HEK293T (cell line): ENCODE measurements around the gene CDC42BPG.
"Not testable (repeated sequence)": the region's sequence is repeated elsewhere in the genome, so short reads cannot be mapped to it uniquely, and the experiment has no call there.

Experiments
- CTCF ChIA-PET: fragments of 350-600 bp; formaldehyde crosslinking; extraction: SDS; loops from one replicate; lab custom pipeline; 2021; ENCODE audit warnings: antibody characterized with exemption, inconsistent platforms; lab: Yijun Ruan, JAX
- POLR2A ChIA-PET: fragments of 350-600 bp; formaldehyde crosslinking; extraction: SDS; loops from one replicate; lab custom pipeline; 2020; ENCODE audit warnings: antibody characterized with exemption, inconsistent platforms; lab: Yijun Ruan, JAX
- DNase-seq: peaks from one replicate; pipeline ENCODE4 v3.0.0; 2012; ENCODE audit warnings: mixed read lengths; ENCODE audit errors: extremely low spot score
- ARNT ChIP-seq: fragments of 450-650 bp; IDR thresholded peaks from 2 replicates; pipeline ENCODE4 v1.6.1; 2017; ENCODE audit warnings: mild to moderate bottlenecking
- BHLHE40 ChIP-seq: fragments of 450-650 bp; IDR thresholded peaks from 2 replicates; pipeline ENCODE4 v1.6.1; 2016; ENCODE audit warnings: mild to moderate bottlenecking, moderate library complexity, borderline replicate concordance
- ELF4 ChIP-seq: fragments of 450-650 bp; IDR thresholded peaks from 2 replicates; pipeline ENCODE4 v1.6.1; 2017; ENCODE audit warnings: antibody characterized with exemption
- FOXK2 ChIP-seq: fragments of 450-650 bp; IDR thresholded peaks from 2 replicates; pipeline ENCODE4 v1.6.1; 2016; ENCODE audit warnings: mild to moderate bottlenecking
- FOXM1 ChIP-seq: fragments of 450-650 bp; IDR thresholded peaks from 2 replicates; pipeline ENCODE4 v1.6.1; 2017; ENCODE audit warnings: mild to moderate bottlenecking, borderline replicate concordance
- HDGF ChIP-seq: fragments of 450-650 bp; IDR thresholded peaks from 2 replicates; pipeline ENCODE4 v1.6.1; 2017; ENCODE audit warnings: antibody characterized with exemption, borderline replicate concordance
- L3MBTL2 ChIP-seq: fragments of 450-650 bp; conservative IDR thresholded peaks from 2 replicates; pipeline ENCODE4 v1.6.1; 2016; ENCODE audit warnings: mild to moderate bottlenecking
- LEF1 ChIP-seq: fragments of 450-650 bp; IDR thresholded peaks from 2 replicates; pipeline ENCODE4 v1.6.1; 2017; ENCODE audit warnings: mild to moderate bottlenecking, borderline replicate concordance
- NFRKB ChIP-seq: fragments of 450-650 bp; IDR thresholded peaks from 2 replicates; pipeline ENCODE4 v1.6.1; 2016; ENCODE audit warnings: mild to moderate bottlenecking, moderate library complexity
- PKNOX1 ChIP-seq: fragments of 450-650 bp; IDR thresholded peaks from 2 replicates; pipeline ENCODE4 v1.6.1; 2016
- SP1 ChIP-seq: fragments of 450-650 bp; IDR thresholded peaks from 2 replicates; pipeline ENCODE4 v1.6.1; 2017
- SUZ12 ChIP-seq: fragments of 450-650 bp; IDR thresholded peaks from 2 replicates; pipeline ENCODE4 v1.6.1; 2016; ENCODE audit warnings: mild to moderate bottlenecking
- TARDBP ChIP-seq: fragments of 450-650 bp; IDR thresholded peaks from 2 replicates; pipeline ENCODE4 v1.6.1; 2016
- ZNF384 ChIP-seq: fragments of 450-650 bp; IDR thresholded peaks from 2 replicates; pipeline ENCODE4 v1.6.1; 2016

Gene CDC42BPG

DNA sequence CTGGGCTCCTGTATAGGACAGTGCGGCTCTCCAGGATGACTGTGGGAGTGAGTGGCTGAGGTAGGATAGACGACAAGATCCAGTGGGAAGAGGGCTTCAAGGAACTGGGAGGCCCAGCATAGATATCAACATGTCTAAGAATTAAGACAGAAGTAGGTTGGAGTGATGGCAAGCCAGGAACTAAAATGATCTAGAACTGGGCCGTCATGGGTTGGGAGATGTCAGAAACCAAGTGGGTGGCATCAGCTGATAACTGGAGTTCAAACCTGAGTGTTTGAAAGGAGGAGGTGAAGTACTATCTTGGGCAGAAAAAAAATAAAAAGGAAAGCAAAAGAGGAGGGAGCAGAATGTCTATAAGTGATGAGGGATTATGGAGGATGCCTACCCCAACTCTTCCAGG lies 27.0 kb downstream of the CDC42BPG start:
- CTCF ChIA-PET, result no interaction called here
- DNase-seq, result no peak
- no peak for TF ChIP-seq ZNF384
- no peak for TF ChIP-seq TARDBP
- no peak for TF ChIP-seq ARNT
- no peak for TF ChIP-seq L3MBTL2
- POLR2A ChIA-PET, result interaction anchor here (0.8 kb wide), 1 partner anchor 9 kb away, joined by 3 read pairs; no protein-coding TSS in a partner anchor

- POLR2A ChIA-PET, DNase-seq: not testable (repeated sequence)
- CTCF ChIA-PET, result interaction anchor here (0.6 kb wide), 1 partner anchor 31 kb away, joined by 3 read pairs; no protein-coding TSS in a partner anchor
Measured at GRCh38 chr11:64815433-64815832, 29.0 kb downstream of the CDC42BPG start.

DNA sequence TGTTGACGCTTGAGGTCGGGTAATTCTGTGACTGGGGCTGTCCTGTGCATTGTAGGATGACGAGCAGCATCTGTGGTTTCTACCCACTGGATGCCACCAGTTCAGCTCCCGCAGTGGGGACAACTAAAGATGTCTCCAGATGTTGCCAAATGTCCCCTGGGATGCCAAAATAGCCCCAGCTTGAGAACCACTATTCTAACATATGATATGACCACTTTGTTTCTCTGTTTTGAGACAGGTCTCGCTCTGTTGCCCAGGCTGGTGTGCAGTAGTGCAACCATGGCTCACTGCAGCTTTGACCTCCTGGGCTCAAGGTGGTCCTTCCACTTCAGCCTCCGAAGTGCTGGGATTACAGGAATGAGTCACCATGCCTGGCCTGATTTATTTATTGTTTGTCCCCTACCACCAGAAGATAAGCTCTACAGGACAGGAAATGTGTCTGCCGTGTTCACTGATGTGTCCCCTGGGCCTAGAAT lies 29.7 kb downstream of the CDC42BPG start:
- ChIA-PET POLR2A (interaction anchor here (0.8 kb wide), 1 partner anchor 36 kb away, joined by 3 read pairs; no protein-coding TSS in a partner anchor), CTCF (interaction anchor here (0.6 kb wide), 1 partner anchor 32 kb away, joined by 3 read pairs; no protein-coding TSS in a partner anchor)
- DNase-seq, result no peak
- TF ChIP-seq TARDBP (no peak), SP1 (no peak), HDGF (no peak)

DNA sequence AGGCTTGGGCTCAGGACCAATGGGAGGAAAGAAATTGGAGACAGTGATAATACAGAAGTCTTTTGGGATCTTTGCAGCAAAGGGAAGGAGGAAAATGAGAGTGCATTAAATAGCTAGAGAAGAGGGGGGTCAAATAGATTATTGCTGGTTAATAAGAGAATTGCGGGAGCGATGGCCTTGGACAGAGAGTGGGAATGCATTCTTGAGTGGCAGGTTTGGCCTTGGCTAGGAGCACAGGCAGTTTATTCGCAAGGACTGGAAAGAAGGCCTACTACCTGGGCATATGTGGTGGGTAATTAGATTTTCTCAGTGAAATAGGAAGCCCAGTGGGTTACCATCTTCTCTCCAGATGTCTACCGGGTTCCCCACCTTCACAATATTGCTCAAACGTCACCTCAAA lies 30.6 kb downstream of the CDC42BPG start:
- CTCF ChIA-PET, result interaction anchor here (0.6 to 0.7 kb wide), 2 partner anchors 10 to 680 kb away, joined by 3 read pairs; no protein-coding TSS in a partner anchor
- POLR2A ChIA-PET, result interaction anchor here (1.1 kb wide), 1 partner anchor 200 kb away, joined by 3 read pairs; the partner anchor contains the start of gene ARL2
- DNase-seq, result no peak
- no peak for TF ChIP-seq FOXM1
- TF ChIP-seq HDGF, result no peak
- TF ChIP-seq L3MBTL2, result no peak
- TF ChIP-seq PKNOX1, result no peak
- no peak for TF ChIP-seq NFRKB

DNA sequence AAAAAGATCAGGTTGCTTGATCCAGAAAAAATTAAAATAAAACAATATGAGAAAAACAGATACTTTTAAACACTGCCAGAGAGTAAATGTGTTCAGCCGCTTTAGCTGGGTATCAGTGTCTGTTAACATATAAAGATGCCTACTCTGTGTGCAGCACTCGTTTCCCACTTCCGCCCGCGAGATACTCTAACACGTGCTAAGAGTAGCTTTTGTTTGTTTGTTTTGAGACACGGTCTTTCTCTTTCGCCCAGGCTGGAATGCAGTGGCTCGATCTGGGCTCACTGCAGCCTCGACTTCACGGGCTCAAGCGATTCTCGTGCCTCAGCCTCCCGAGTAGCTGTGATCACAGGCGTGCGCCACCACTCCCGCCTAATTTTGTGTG lies 33.6 kb downstream of the CDC42BPG start:
- no peak for DNase-seq
- POLR2A ChIA-PET, result interaction anchor here (0.9 to 2.1 kb wide), 3 partner anchors 10 to 230 kb away, joined by 3 to 13 read pairs (median 4); partner anchors contain the start of genes SAC3D1 and SF1
- TF ChIP-seq L3MBTL2 (peak; percentile 91), TARDBP (no peak), HDGF (no peak), NFRKB (no peak)
- CTCF ChIA-PET, result interaction anchor here (0.7 kb wide), 1 partner anchor 67 kb away, joined by 4 read pairs; no protein-coding TSS in a partner anchor

GRCh38 chr11:64810271-64810890 lies 34.1 kb downstream of the CDC42BPG start, which contains the start of gene MEN1:
Gene MEN1, minus strand, starts transcription at chr11:64810551. Its CDS starts 442 bp downstream, at chr11:64810109.
- POLR2A ChIA-PET, result interaction anchor here (0.9 to 2.1 kb wide), 3 partner anchors 10 to 230 kb away, joined by 3 to 13 read pairs (median 4); partner anchors contain the start of genes SAC3D1 and SF1
- peak; percentile 95 for DNase-seq
- no peak for TF ChIP-seq FOXK2
- CTCF ChIA-PET, result interaction anchor here (0.7 to 1.0 kb wide), 2 partner anchors 24 to 68 kb away, joined by 3 to 4 read pairs; no protein-coding TSS in a partner anchor

DNA sequence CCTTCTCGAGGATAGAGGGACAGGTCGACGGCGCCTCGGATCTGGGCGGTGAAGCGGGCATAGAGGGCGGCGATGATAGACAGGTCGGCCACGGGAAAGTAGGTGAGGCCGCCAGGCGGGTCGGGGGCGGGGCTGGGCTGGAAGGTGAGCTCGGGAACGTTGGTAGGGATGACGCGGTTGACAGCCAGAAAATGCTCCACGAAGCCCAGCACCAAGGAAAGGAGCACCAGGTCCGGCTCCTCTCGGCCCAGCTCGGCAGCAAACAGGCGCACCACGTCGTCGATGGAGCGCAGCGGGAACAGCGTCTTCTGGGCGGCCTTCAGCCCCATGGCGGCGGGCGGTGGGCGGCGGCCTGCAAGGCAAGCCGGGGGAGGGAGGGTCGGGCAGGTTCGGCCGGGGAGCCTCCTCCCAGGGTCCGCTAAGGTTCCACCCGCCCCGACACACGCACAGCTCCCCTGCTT lies 34.6 kb downstream of the CDC42BPG start:
- DNase-seq, result peak; percentile 36
- ChIA-PET POLR2A (interaction anchor here (1.1 to 2.1 kb wide), 2 partner anchors 31 to 231 kb away, joined by 3 to 4 read pairs; partner anchors contain the start of gene SAC3D1), CTCF (interaction anchor here (1.0 kb wide), 1 partner anchor 23 kb away, joined by 3 read pairs; no protein-coding TSS in a partner anchor)
- no peak for TF ChIP-seq L3MBTL2
- TF ChIP-seq FOXM1, result no peak
- no peak for TF ChIP-seq LEF1
- peak; percentile 77 for TF ChIP-seq PKNOX1

GRCh38 chr11:64805481-64805880 lies 39.0 kb downstream of the CDC42BPG start:
- no peak for DNase-seq
- CTCF ChIA-PET, result no interaction called here
- TF ChIP-seq SUZ12 (no peak), ELF4 (no peak), BHLHE40 (no peak)
- POLR2A ChIA-PET, result no interaction called here
